HL-60 (cell line): ENCODE data around the gene NEAT1.

ENCODE experiments used
- DNase-seq, 2 experiments: peaks; one replicate each; pipeline ENCODE4 v3.0.0-alpha.2; 2010 to 2020; ENCODE audit warnings: low read depth in 1 of 2, low spot score in 1 of 2
- H3K27ac ChIP-seq: fragments of 250-450 bp; sonication (Bioruptor Pico); replicated peaks from 2 replicates; pipeline ENCODE4 v1.5.1; 2020; ENCODE audit warnings: mild to moderate bottlenecking, moderate library complexity
- H3K27me3 ChIP-seq: fragments of 250-450 bp; sonication (Bioruptor Pico); 2 replicates; pipeline ENCODE4 v1.5.1; 2021; ENCODE audit warnings: mild to moderate bottlenecking, moderate library complexity; ENCODE audit not compliant: insufficient read depth, poor library complexity, severe bottlenecking
- H3K4me3 ChIP-seq: replicated peaks from 2 replicates; pipeline ENCODE4 v1.5.1; 2011; ENCODE audit warnings: mild to moderate bottlenecking, control low read depth, low read length; ENCODE audit not compliant: insufficient read depth
- CTCF ChIP-seq: IDR thresholded peaks from one replicate; pipeline ENCODE4 v1.5.1; 2011; ENCODE audit warnings: low read length, control low read depth, inconsistent platforms; ENCODE audit not compliant: insufficient read depth
- GABPA ChIP-seq: IDR thresholded peaks from 2 replicates; pipeline ENCODE4 v1.6.1; 2012; ENCODE audit warnings: low read depth
- POLR2AphosphoS5 ChIP-seq: IDR thresholded peaks from 2 replicates; pipeline ENCODE4 v1.6.1; 2012; ENCODE audit warnings: low read depth
- REST ChIP-seq: IDR thresholded peaks from 2 replicates; pipeline ENCODE4 v1.6.1; 2012; ENCODE audit warnings: low read depth; ENCODE audit not compliant: insufficient replicate concordance
- SPI1 ChIP-seq: IDR thresholded peaks from 2 replicates; pipeline ENCODE4 v1.6.1; 2012; ENCODE audit warnings: low read depth, mild to moderate bottlenecking, borderline replicate concordance

The NEAT1 gene

GRCh38 chr11:65393513-65394079, 29.0 kb upstream of the NEAT1 start:
- H3K27ac ChIP-seq = no peak overlapping the region
- no peak for TF ChIP-seq GABPA
- no peak for TF ChIP-seq CTCF
- TF ChIP-seq POLR2AphosphoS5 = no peak
- no peak for TF ChIP-seq REST
- no peak for TF ChIP-seq SPI1
- DNase-seq = no peak
- H3K27me3 ChIP-seq = no peaks in the 10 kb centered on the region
- no peak overlapping the region for H3K4me3 ChIP-seq

GRCh38 chr11:65394125-65394536, 28.5 kb upstream of the NEAT1 start:
- DNase-seq = no peak
- no peak overlapping the region for H3K27ac ChIP-seq
- H3K27me3 ChIP-seq = no peaks in the 10 kb centered on the region
- no peak overlapping the region for H3K4me3 ChIP-seq
- TF ChIP-seq REST (no peak), GABPA (no peak), CTCF (no peak), SPI1 (no peak), POLR2AphosphoS5 (no peak)

- Histone ChIP-seq H3K4me3 (no peak overlapping the region), H3K27ac (no peak overlapping the region), H3K27me3 (no peaks in the 10 kb centered on the region)
- no peak for DNase-seq
- TF ChIP-seq REST (no peak), CTCF (no peak), SPI1 (no peak), POLR2AphosphoS5 (no peak), GABPA (no peak)
Observed at GRCh38 chr11:65395961-65396530, 26.6 kb upstream of the NEAT1 start.
